Cardiac fibroblast (primary cell): Measurements from ENCODE around the gene MACROH2A1.

Source experiments
- DNase-seq, 2 donors: peaks; one replicate each; pipeline versions ENCODE4 v3.0.0 to v3.0.0-alpha.2; 2010; ENCODE audit warnings: low read depth in 2 of 2
- H3K4me3 ChIP-seq, 2 donors: replicated peaks in 1 of 2; 1 replicate in 1 of 2; 2 replicates in 1 of 2; pipeline ENCODE4 v1.5.1; 2011; ENCODE audit warnings: low read depth in 2 of 2, low read length in 2 of 2, mild to moderate bottlenecking in 2 of 2, moderate library complexity in 1 of 2
- TF ChIP-seq, protein P1 (sequence below): IDR thresholded peaks from one replicate; pipeline ENCODE4 v1.5.1; 2011; ENCODE audit warnings: low read depth, mild to moderate bottlenecking, low read length, inconsistent platforms

MACROH2A1 gene

DNA sequence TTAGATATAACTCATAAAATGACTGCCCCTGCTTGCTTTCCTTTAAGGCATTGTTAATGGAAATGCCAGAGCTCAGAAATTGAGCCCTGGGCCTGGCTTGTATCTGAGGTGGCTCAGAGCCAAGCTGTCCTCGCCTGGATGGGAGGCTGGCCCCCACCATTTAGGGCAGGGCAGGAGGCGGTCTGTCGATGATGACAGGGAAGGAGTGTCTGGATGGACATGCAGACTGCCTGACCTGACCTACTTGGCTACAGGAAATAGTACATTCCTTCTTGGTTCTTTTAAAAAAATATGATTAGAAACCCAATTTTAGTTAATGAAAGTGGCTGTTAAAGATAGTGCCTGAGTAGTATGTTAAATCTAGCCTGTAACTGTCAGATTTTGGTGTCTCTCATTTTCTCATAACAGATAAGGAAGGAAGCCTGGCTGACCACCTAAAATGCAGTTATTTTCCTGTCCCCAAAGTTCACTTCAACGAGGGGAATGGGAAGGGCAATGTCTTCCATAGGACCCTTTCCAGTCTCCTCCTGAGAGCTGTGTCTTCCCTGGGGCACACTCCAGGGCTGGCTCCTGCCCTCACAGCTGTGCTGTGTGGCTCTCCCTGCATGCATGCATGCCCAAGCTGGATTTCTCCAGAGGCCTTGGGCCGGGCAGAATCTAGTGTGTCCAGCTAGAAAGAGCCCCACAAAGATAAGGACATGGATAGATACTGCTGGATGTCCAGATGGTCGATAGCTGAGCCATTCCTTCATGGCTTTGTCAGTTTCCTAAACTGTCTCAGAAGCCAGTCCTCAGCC, 42.3 kb downstream of the MACROH2A1 start:
- no peak overlapping the region for H3K4me3 ChIP-seq
- TF ChIP-seq, protein P1, sequence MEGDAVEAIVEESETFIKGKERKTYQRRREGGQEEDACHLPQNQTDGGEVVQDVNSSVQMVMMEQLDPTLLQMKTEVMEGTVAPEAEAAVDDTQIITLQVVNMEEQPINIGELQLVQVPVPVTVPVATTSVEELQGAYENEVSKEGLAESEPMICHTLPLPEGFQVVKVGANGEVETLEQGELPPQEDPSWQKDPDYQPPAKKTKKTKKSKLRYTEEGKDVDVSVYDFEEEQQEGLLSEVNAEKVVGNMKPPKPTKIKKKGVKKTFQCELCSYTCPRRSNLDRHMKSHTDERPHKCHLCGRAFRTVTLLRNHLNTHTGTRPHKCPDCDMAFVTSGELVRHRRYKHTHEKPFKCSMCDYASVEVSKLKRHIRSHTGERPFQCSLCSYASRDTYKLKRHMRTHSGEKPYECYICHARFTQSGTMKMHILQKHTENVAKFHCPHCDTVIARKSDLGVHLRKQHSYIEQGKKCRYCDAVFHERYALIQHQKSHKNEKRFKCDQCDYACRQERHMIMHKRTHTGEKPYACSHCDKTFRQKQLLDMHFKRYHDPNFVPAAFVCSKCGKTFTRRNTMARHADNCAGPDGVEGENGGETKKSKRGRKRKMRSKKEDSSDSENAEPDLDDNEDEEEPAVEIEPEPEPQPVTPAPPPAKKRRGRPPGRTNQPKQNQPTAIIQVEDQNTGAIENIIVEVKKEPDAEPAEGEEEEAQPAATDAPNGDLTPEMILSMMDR, result no peak
- DNase-seq, result peak; percentile 83 to 96

GRCh38 chr5:135355169-135355568, 43.9 kb downstream of the MACROH2A1 start:
- DNase-seq, result no peak
- TF ChIP-seq, protein P1, result no peak
- no peak overlapping the region for H3K4me3 ChIP-seq

DNA sequence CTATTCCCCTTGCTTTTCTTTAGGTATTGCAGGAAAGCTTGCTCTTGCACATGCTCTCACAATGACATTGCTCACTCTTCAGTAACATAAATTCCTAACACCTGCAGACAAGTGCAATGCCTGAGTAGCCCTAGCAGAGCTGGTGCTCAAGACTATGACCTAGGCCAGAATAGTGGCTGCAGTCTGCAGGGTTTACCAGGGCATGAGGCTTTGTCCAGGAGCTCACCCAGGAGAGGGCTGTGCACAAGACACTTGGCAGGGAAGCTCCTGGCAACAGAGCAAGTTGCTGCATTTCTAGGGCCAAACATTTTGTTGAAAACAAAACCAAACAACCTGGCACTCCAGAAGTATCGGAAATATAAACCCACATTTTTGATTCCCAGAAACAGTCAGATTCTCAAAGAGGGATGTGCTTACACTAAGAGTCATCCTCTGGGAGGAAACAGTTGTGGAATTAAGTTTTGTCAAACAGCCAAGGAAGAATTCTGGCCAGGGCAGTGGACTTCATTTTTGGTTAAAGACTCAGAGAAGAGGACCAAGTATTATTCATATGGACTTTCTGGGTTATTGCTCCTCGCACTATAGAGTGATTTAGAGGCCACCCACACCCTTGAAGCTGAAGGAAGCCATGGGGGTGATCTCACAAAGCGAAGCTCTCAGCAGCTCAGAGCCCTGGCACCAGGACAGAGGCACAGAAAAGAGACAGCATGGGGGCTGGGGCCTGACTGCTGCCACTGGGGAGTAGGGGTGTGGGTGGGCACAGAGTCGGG, 44.9 kb downstream of the MACROH2A1 start:
- H3K4me3 ChIP-seq, result no peak overlapping the region
- TF ChIP-seq, protein P1, result no peak
- DNase-seq, result peak; percentile 91

GRCh38 chr5:135350536-135350935, 48.5 kb downstream of the MACROH2A1 start:
- no peak for DNase-seq
- no peak overlapping the region for H3K4me3 ChIP-seq
- TF ChIP-seq, protein P1, result no peak

DNA sequence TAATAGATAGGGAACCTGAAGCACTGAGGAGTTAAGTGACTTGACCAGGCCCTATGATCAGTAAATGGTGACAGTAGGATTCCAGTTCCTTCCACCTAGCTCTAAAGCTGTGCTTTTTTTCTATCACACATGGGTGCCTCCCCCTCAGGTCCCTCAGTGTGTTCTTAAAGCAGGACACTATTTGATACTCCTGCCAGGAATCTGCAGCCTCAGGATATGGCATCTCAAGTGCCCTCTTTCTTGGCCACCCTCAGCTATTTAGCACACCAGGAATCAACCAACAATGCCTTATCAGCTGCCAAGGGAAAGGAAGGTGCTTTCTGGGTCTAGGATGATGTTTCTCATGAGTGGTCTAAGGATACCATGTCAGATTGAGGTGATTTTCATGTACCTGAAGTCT, 49.1 kb downstream of the MACROH2A1 start:
- H3K4me3 ChIP-seq, result no peak overlapping the region
- no peak for DNase-seq
- TF ChIP-seq, protein P1, result no peak

GRCh38 chr5:135349451-135349850, 49.6 kb downstream of the MACROH2A1 start:
- no peak for DNase-seq
- H3K4me3 ChIP-seq, result no peak overlapping the region
- TF ChIP-seq, protein P1, result no peak
